ENCODE data around the gene PIM3.

The PIM3 gene

GRCh38 chr22:50001388-50002231, 41.0 kb downstream of the PIM3 start:
- ChIA-PET CTCF (interaction anchor here (1.8 to 2.1 kb wide), 2 partner anchors 8 to 71 kb away, joined by 8 to 9 read pairs; no protein-coding TSS in a partner anchor), POLR2A (no interaction called here)
- DNase-seq (ENCODE audit: extremely low spot score): no peak
- TF ChIP-seq CTCF (IDR thresholded peaks at IDR 0.05; ENCODE audit: control extremely low read depth, extremely low read depth, low read depth, missing control alignments): no peak

- TF ChIP-seq CTCF (IDR thresholded peaks at IDR 0.05; ENCODE audit: control extremely low read depth, extremely low read depth, low read depth, missing control alignments): no peak
- no peak for DNase-seq (ENCODE audit: extremely low spot score)
- ChIA-PET CTCF (interaction anchor here (0.9 to 2.1 kb wide), 2 partner anchors 9 to 28 kb away, joined by 4 to 9 read pairs; no protein-coding TSS in a partner anchor), POLR2A (no interaction called here)
Measured at GRCh38 chr22:50002791-50003190, 42.2 kb downstream of the PIM3 start.

- CTCF ChIA-PET: interaction anchor here (1.0 to 4.9 kb wide), 5 partner anchors 11 to 75 kb away, joined by 3 to 30 read pairs (median 5); no protein-coding TSS in a partner anchor
- TF ChIP-seq CTCF (IDR thresholded peaks at IDR 0.05; ENCODE audit: control extremely low read depth, extremely low read depth, low read depth, missing control alignments): no peak
- no peak for DNase-seq (ENCODE audit: extremely low spot score)
- POLR2A ChIA-PET: no interaction called here
Measured at GRCh38 chr22:50004918-50005317, 44.3 kb downstream of the PIM3 start.

GRCh38 chr22:50007057-50007511, 46.5 kb downstream of the PIM3 start:
- ChIA-PET CTCF (interaction anchor here (1.0 to 4.9 kb wide), 2 partner anchors 9 to 14 kb away, joined by 3 to 30 read pairs; no protein-coding TSS in a partner anchor), POLR2A (no interaction called here)
- TF ChIP-seq CTCF (IDR thresholded peaks at IDR 0.05; ENCODE audit: control extremely low read depth, extremely low read depth, low read depth, missing control alignments): no peak
- DNase-seq (ENCODE audit: extremely low spot score): no peak

- no peak for TF ChIP-seq CTCF (IDR thresholded peaks at IDR 0.05; ENCODE audit: control extremely low read depth, extremely low read depth, low read depth, missing control alignments)
- ChIA-PET POLR2A (no interaction called here), CTCF (interaction anchor here (4.9 kb wide), 1 partner anchor 15 kb away, joined by 30 read pairs; no protein-coding TSS in a partner anchor)
- DNase-seq (ENCODE audit: extremely low spot score): no peak
Measured at GRCh38 chr22:50008151-50009040, 47.8 kb downstream of the PIM3 start.

- POLR2A ChIA-PET: no interaction called here
- CTCF ChIA-PET: no interaction called here
- no peak for TF ChIP-seq CTCF (IDR thresholded peaks at IDR 0.05; ENCODE audit: control extremely low read depth, extremely low read depth, low read depth, missing control alignments)
- DNase-seq (ENCODE audit: extremely low spot score): no peak
Measured at GRCh38 chr22:50009251-50009650, 48.7 kb downstream of the PIM3 start.
